Measurements from ENCODE around the gene PTEN.

DNA sequence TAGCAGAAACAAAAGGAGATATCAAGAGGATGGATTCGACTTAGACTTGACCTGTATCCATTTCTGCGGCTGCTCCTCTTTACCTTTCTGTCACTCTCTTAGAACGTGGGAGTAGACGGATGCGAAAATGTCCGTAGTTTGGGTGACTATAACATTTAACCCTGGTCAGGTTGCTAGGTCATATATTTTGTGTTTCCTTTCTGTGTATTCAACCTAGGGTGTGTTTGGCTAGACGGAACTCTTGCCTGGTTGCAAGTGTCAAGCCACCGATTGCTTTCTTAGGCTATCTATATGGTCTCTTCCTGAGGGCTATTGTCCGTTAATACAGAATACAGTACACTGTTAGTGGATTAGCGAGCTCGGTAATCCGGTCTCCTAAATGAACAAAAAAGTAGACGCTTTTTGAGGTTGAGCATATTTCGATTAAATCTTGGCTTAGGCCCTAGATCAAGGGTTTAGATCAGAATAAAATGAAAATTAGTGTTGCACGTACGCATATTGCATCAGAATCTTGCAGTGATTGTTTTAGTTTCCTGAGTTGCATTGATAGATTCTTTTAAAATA lies 1.2 kb downstream of the PTEN start:
- TF ChIP-seq, protein P1, sequence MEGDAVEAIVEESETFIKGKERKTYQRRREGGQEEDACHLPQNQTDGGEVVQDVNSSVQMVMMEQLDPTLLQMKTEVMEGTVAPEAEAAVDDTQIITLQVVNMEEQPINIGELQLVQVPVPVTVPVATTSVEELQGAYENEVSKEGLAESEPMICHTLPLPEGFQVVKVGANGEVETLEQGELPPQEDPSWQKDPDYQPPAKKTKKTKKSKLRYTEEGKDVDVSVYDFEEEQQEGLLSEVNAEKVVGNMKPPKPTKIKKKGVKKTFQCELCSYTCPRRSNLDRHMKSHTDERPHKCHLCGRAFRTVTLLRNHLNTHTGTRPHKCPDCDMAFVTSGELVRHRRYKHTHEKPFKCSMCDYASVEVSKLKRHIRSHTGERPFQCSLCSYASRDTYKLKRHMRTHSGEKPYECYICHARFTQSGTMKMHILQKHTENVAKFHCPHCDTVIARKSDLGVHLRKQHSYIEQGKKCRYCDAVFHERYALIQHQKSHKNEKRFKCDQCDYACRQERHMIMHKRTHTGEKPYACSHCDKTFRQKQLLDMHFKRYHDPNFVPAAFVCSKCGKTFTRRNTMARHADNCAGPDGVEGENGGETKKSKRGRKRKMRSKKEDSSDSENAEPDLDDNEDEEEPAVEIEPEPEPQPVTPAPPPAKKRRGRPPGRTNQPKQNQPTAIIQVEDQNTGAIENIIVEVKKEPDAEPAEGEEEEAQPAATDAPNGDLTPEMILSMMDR (tag by site-specific recombination; IDR thresholded peaks at IDR 0.05): no peak
- TF ChIP-seq, protein P2, sequence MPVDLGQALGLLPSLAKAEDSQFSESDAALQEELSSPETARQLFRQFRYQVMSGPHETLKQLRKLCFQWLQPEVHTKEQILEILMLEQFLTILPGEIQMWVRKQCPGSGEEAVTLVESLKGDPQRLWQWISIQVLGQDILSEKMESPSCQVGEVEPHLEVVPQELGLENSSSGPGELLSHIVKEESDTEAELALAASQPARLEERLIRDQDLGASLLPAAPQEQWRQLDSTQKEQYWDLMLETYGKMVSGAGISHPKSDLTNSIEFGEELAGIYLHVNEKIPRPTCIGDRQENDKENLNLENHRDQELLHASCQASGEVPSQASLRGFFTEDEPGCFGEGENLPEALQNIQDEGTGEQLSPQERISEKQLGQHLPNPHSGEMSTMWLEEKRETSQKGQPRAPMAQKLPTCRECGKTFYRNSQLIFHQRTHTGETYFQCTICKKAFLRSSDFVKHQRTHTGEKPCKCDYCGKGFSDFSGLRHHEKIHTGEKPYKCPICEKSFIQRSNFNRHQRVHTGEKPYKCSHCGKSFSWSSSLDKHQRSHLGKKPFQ (tag by site-specific recombination; IDR thresholded peaks at IDR 0.05): no peak
- TF ChIP-seq, protein P3, sequence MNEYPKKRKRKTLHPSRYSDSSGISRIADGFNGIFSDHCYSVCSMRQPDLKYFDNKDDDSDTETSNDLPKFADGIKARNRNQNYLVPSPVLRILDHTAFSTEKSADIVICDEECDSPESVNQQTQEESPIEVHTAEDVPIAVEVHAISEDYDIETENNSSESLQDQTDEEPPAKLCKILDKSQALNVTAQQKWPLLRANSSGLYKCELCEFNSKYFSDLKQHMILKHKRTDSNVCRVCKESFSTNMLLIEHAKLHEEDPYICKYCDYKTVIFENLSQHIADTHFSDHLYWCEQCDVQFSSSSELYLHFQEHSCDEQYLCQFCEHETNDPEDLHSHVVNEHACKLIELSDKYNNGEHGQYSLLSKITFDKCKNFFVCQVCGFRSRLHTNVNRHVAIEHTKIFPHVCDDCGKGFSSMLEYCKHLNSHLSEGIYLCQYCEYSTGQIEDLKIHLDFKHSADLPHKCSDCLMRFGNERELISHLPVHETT (tag by site-specific recombination; IDR thresholded peaks at IDR 0.05): no peak
- TF ChIP-seq ZNF776 (tag by site-specific recombination; IDR thresholded peaks at IDR 0.05; ENCODE audit: borderline replicate concordance) (no peak), ZNF768 (tag by site-specific recombination; IDR thresholded peaks at IDR 0.05) (no peak), ZNF184 (tag by site-specific recombination; IDR thresholded peaks at IDR 0.05) (no peak), YY1 (tag by site-specific recombination; IDR thresholded peaks at IDR 0.05) (no peak), ZSCAN16 (tag by site-specific recombination; IDR thresholded peaks at IDR 0.05) (no peak), ZNF785 (tag by site-specific recombination; IDR thresholded peaks at IDR 0.05) (no peak)
- TF ChIP-seq, protein P4, sequence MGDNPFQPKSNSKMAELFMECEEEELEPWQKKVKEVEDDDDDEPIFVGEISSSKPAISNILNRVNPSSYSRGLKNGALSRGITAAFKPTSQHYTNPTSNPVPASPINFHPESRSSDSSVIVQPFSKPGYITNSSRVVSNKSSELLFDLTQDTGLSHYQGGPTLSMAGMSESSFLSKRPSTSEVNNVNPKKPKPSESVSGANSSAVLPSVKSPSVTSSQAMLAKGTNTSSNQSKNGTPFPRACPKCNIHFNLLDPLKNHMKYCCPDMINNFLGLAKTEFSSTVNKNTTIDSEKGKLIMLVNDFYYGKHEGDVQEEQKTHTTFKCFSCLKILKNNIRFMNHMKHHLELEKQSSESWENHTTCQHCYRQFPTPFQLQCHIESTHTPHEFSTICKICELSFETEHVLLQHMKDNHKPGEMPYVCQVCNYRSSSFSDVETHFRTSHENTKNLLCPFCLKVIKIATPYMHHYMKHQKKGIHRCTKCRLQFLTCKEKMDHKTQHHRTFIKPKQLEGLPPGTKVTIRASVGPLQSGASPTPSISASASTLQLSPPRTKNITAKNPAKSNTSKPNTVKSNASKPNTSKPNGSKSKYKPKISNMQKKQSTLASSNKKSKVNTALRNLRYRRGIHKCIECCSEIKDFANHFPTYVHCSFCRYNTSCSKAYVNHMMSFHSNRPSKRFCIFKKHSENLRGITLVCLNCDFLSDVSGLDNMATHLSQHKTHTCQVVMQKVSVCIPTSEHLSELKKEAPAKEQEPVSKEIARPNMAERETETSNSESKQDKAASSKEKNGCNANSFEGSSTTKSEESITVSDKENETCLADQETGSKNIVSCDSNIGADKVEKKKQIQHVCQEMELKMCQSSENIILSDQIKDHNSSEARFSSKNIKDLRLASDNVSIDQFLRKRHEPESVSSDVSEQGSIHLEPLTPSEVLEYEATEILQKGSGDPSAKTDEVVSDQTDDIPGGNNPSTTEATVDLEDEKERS (tag by site-specific recombination; IDR thresholded peaks at IDR 0.05): no peak

Data from HEK293 (cell line).